Fibroblast of the aortic adventitia (primary cell): Measurements from ENCODE around the gene WNT4. TPM values are rescaled to one million over a fixed set of nuclear protein-coding genes. Genes with fewer than 3 reads are reported as not detected.

Experiments
- DNase-seq: peaks from one replicate; pipeline ENCODE4 v3.0.0-alpha.2; 2010; ENCODE audit warnings: low read depth
- H3K4me3 ChIP-seq: 2 replicates; pipeline ENCODE4 v1.5.1; 2011; ENCODE audit warnings: low read depth, mild to moderate bottlenecking, control low read depth, low read length, moderate library complexity
- total RNA-seq: library from RNA; depleted of rRNA; stranded (reverse); fragments of >200 nt; gene quantifications from 2 replicates; pipeline ENCODE4 v1.2.3, GENCODE V29; 2012; ENCODE audit warnings: low replicate concordance
- TF ChIP-seq, protein P1 (sequence below): IDR thresholded peaks from 2 replicates; pipeline ENCODE4 v1.5.1; 2011; ENCODE audit warnings: mild to moderate bottlenecking, low read length, control low read depth, inconsistent platforms; ENCODE audit not compliant: insufficient read depth

The WNT4 gene
- total RNA-seq, 1 donor = under 0.01 TPM

DNA sequence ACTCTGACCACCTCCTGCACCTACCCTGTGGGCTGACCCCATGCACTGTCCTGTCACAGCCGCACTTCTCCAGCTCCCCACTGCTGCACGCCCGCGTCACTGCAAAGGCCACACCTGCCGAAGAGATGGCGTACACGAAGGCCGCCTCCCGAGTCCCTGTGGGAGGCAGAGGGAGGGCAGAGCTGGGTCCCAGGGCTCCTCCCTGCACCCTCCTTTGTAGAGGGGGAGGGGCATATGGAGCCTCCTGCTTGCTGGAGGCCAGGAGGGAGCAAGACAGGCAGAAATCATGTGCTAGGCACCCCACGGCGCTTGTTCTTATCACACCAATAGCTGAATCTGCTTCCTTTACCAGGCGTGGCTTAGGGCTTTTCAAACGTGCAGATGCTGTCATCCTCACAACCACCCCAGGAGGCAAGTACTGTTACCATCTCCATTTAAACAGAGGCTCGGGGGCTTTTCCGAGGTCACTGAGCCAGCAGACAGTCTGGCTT is 21.4 kb downstream of the WNT4 start:
- TF ChIP-seq, protein P1, sequence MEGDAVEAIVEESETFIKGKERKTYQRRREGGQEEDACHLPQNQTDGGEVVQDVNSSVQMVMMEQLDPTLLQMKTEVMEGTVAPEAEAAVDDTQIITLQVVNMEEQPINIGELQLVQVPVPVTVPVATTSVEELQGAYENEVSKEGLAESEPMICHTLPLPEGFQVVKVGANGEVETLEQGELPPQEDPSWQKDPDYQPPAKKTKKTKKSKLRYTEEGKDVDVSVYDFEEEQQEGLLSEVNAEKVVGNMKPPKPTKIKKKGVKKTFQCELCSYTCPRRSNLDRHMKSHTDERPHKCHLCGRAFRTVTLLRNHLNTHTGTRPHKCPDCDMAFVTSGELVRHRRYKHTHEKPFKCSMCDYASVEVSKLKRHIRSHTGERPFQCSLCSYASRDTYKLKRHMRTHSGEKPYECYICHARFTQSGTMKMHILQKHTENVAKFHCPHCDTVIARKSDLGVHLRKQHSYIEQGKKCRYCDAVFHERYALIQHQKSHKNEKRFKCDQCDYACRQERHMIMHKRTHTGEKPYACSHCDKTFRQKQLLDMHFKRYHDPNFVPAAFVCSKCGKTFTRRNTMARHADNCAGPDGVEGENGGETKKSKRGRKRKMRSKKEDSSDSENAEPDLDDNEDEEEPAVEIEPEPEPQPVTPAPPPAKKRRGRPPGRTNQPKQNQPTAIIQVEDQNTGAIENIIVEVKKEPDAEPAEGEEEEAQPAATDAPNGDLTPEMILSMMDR = no peak
- H3K4me3 ChIP-seq = no peak overlapping the region
- DNase-seq = no peak

DNA sequence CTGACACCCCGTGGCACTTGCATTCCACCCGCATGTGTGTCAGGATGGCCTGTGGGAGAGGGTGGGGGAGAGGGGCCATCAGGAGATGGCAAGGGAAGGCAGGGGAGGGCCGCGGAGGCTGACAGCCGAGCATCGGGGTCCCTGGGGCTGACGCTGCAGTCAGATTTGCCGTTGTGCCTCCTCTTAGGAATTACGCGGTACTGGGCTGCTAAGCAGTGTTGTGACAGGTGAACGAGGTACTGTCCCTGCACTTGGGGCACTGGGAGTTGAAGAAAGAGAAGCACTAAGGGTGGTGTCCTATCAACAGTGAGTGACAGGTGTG is 22.5 kb downstream of the WNT4 start:
- no peak for DNase-seq
- no peak overlapping the region for H3K4me3 ChIP-seq
- TF ChIP-seq, protein P1 = no peak

DNA sequence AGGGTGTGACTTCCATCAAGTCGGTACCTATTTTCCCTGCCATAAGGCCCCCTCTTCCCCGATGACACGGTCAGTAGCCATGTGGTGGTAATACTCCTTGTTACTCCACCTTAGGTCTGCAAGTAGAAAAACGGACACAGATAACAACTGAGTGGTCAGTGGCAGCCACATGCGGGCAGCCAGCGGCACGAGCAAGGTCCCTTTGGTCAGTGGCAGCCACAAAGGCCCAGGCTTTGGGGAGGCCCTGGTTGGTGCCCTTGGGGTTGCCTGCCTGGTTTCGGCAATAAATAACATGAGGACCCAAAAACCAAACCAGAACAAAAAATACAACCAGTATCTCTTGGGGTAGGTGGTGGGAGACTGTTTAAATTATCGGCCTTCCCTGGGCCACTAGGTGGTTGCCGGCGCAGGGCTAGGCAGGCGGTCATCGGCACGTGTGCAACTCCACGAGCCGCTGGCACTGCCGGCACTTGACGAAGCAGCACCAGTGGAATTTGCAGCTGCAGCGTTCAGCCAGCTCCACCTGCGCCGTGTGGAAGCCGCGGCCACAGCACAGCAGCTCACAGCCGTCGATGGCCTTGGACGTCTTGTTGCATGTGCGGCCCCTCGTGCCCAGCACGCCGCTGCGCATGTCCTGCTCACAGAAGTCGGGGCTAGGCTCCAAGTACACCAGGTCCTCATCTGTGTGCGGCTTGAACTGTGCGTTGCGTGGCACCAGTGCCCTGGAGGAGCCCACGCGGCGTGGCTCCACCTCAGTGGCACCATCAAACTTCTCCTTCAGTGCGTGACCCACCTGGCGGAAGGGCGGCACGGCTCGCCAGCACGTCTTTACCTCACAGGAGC is 23.1 kb downstream of the WNT4 start:
- DNase-seq = no peak
- TF ChIP-seq, protein P1 = no peak
- H3K4me3 ChIP-seq = no peak overlapping the region

DNA sequence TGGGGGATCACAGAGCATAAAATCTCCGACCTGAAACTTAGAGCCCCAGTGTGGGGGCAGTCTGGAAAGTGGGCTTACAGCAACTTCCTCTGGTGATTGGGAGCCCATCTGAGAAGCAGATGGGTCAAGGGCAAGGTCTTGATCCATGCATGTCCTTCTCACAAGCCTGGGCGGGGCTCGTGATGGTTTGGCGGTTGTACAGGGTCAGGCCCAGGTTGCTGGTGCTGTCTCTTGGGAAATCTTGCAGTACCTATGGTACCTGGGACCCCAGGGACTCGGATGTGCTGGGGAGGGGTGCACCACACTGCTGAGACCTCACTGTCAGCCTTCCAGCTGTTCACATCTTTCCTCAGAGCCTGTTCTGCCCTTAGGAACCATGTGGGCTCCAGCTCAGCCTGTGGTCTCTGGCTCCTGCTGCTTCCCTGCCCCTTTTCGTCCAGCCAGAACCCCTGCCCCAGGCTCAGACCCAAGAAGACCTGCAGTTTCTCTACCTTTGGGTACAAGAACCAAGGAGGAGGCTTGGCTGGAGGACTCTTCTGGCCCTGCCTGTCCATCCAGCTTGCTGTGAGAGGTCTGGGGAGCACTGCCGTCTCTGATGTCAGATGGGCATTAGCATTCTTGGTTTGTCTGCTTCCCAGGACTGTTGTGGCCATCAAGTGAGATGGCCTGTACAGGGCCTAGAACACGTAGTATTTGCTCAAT is 24.5 kb downstream of the WNT4 start:
- TF ChIP-seq, protein P1 = no peak
- H3K4me3 ChIP-seq = no peak overlapping the region
- no peak for DNase-seq

DNA sequence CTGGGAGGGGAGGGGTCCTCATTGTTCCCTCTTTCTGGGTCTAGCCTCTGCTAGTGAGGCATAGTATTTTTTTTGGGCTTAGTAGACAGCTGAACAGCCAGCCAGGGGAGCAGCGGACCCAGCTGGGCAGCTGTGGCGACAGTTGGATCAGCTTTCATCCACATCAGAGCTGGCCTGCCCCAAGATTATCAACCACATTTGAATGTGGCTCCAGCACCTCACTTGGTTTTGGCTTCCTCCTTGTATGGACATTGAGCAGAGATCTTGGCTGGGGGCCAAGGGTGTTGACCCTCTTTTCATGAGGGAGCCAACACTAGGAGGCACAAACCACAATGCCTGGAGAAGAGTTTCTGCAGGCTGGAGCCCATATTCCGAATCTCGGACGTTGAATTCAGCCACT is 25.0 kb downstream of the WNT4 start:
- TF ChIP-seq, protein P1 = no peak
- DNase-seq = peak; percentile 80
- H3K4me3 ChIP-seq = no peak overlapping the region

DNA sequence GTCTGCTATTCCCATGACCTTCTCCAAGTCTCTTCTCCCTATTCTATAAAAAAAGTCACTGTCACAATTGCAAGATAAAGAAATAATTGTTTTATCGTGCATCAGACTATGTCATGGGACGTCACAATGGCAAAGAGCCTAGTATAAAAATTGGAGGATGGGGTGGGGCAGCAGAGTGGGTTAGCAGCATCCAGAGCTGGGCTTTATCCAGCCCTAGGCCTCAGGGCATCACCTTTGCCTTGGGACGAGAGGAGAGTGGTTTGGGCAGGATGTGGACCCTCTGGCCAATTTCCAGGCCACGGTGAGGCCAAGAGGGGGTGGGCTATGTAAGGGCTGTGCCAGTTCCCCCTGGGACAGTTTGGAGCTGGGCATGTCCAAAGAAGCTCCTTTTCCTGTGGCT is 25.7 kb downstream of the WNT4 start:
- no peak for DNase-seq
- H3K4me3 ChIP-seq = no peak overlapping the region
- TF ChIP-seq, protein P1 = no peak
